HepG2 (cell line): ENCODE results near the gene PLXND1. TPM values are rescaled to one million over a fixed set of nuclear protein-coding genes. Genes with fewer than 3 reads are reported as not detected.

Experiments
- AGO1 ChIP-seq: fragments of 200-400 bp; formaldehyde crosslinking; IDR thresholded peaks from 2 replicates; pipeline ENCODE4 v1.6.1; 2017; ENCODE audit warnings: mild to moderate bottlenecking, low read depth, low read length, moderate library complexity; ENCODE audit not compliant: poor library complexity, severe bottlenecking
- CREBL2 ChIP-seq: sonication (generic); formaldehyde crosslinking; IDR thresholded peaks from 2 replicates; pipeline ENCODE4 v1.8.1; 2023; ENCODE audit warnings: missing genetic modification reagents, mild to moderate bottlenecking, borderline replicate concordance
- DNMT1 ChIP-seq: sonication (generic); formaldehyde crosslinking; IDR thresholded peaks from 2 replicates; pipeline ENCODE4 v1.5.1; 2020; ENCODE audit warnings: mild to moderate bottlenecking, missing genetic modification reagents
- FOXA3 ChIP-seq: IDR thresholded peaks from 2 replicates; pipeline ENCODE4 v1.6.1; 2016; ENCODE audit warnings: missing genetic modification reagents, missing compliant biosample characterization
- FOXJ3 ChIP-seq: sonication (generic); formaldehyde crosslinking; IDR thresholded peaks from 2 replicates; pipeline ENCODE4 v1.4.0; 2020; ENCODE audit warnings: missing genetic modification reagents, mild to moderate bottlenecking, borderline replicate concordance
- HNF4G ChIP-seq, 2 experiments: sonication (generic) in 1 of 2; formaldehyde crosslinking in 1 of 2; IDR thresholded peaks; 2 replicates each; pipeline versions ENCODE4 v1.4.0 to v1.6.1; 2011 to 2020; ENCODE audit warnings: borderline replicate concordance in 2 of 2, low read depth in 2 of 2, mild to moderate bottlenecking in 2 of 2, low read length in 1 of 2, missing genetic modification reagents in 1 of 2, moderate library complexity in 1 of 2
- MAF1 ChIP-seq: sonication (generic); formaldehyde crosslinking; IDR thresholded peaks from 2 replicates; pipeline ENCODE4 v1.5.0; 2020; ENCODE audit warnings: missing genetic modification reagents, borderline replicate concordance
- MTA1 ChIP-seq: sonication (generic); formaldehyde crosslinking; IDR thresholded peaks from 2 replicates; pipeline ENCODE4 v1.4.0; 2020; ENCODE audit warnings: missing genetic modification reagents, mild to moderate bottlenecking, borderline replicate concordance
- NR0B2 ChIP-seq: sonication (generic); formaldehyde crosslinking; IDR thresholded peaks from 2 replicates; pipeline ENCODE4 v1.4.0; 2020; ENCODE audit warnings: mild to moderate bottlenecking, missing genetic modification reagents
- PAXIP1 ChIP-seq: sonication (generic); formaldehyde crosslinking; conservative IDR thresholded peaks from 2 replicates; pipeline ENCODE4 v1.4.0; 2020; ENCODE audit warnings: mild to moderate bottlenecking, missing genetic modification reagents, moderate library complexity
- RORA ChIP-seq: sonication (generic); formaldehyde crosslinking; IDR thresholded peaks from 2 replicates; pipeline ENCODE4 v1.5.0; 2020; ENCODE audit warnings: mild to moderate bottlenecking, missing genetic modification reagents, moderate library complexity
- SMAD3 ChIP-seq: sonication (generic); formaldehyde crosslinking; IDR thresholded peaks from 2 replicates; pipeline ENCODE4 v1.4.0; 2020; ENCODE audit warnings: missing genetic modification reagents
- SNAI1 ChIP-seq: sonication (generic); formaldehyde crosslinking; IDR thresholded peaks from 2 replicates; pipeline ENCODE4 v1.5.0; 2020; ENCODE audit warnings: mild to moderate bottlenecking, missing genetic modification reagents, borderline replicate concordance
- SP2 ChIP-seq: sonication (generic); formaldehyde crosslinking; IDR thresholded peaks from 2 replicates; pipeline ENCODE4 v1.5.1; 2020; ENCODE audit warnings: mild to moderate bottlenecking, missing genetic modification reagents
- TARDBP ChIP-seq: sonication (generic); formaldehyde crosslinking; IDR thresholded peaks from 2 replicates; pipeline ENCODE4 v1.8.0; 2022; ENCODE audit warnings: mild to moderate bottlenecking, missing genetic modification reagents
- TRIM24 ChIP-seq: sonication (generic); formaldehyde crosslinking; IDR thresholded peaks from 2 replicates; pipeline ENCODE4 v1.8.0; 2022; ENCODE audit warnings: mild to moderate bottlenecking, missing genetic modification reagents
- XRCC5 ChIP-seq: fragments of 200-400 bp; formaldehyde crosslinking; optimal IDR thresholded peaks from 2 replicates; pipeline ENCODE3; 2017; ENCODE audit warnings: mild to moderate bottlenecking, low read length
- ZBTB46 ChIP-seq: sonication (generic); formaldehyde crosslinking; IDR thresholded peaks from 2 replicates; pipeline ENCODE4 v1.4.0; 2020; ENCODE audit warnings: mild to moderate bottlenecking, missing genetic modification reagents, borderline replicate concordance
- ZKSCAN8 ChIP-seq: IDR thresholded peaks from 2 replicates; pipeline ENCODE4 v1.6.1; 2016; ENCODE audit warnings: borderline replicate concordance, missing genetic modification reagents, missing compliant biosample characterization
- ZNF143 ChIP-seq: sonication (generic); formaldehyde crosslinking; IDR thresholded peaks from 2 replicates; pipeline ENCODE4 v1.4.0; 2020; ENCODE audit warnings: missing genetic modification reagents
- ZNF264 ChIP-seq: sonication (generic); formaldehyde crosslinking; IDR thresholded peaks from 2 replicates; pipeline ENCODE4 v1.4.0; 2020; ENCODE audit warnings: missing genetic modification reagents
- ZNF891 ChIP-seq: sonication (generic); formaldehyde crosslinking; IDR thresholded peaks from 2 replicates; pipeline ENCODE4 v1.5.0; 2020; ENCODE audit warnings: mild to moderate bottlenecking, missing genetic modification reagents
- ZSCAN21 ChIP-seq: sonication (generic); formaldehyde crosslinking; IDR thresholded peaks from 2 replicates; pipeline ENCODE4 v1.8.0; 2022; ENCODE audit warnings: mild to moderate bottlenecking, missing genetic modification reagents, moderate library complexity, borderline replicate concordance
- polyA plus RNA-seq, 8 experiments: library from polyadenylated mRNA; depleted of rRNA in 3 of 8; stranded (reverse) in 7 of 8; unstranded in 1 of 8; fragments of >200 nt; fragmentation: Illumina TruSeq in 4 of 8; extraction: Trizol in 4 of 8; gene quantifications; 2 replicates each; pipeline versions ENCODE4 v1.2.1 to v1.2.3, GENCODE V29; 2011 to 2016; ENCODE audit warnings: low read depth in 4 of 8, missing spikeins in 1 of 8, mixed read lengths in 1 of 8; ENCODE audit not compliant: insufficient read depth in 1 of 8
- total RNA-seq, 5 experiments: library from RNA; depleted of rRNA; stranded (reverse); fragments of >200 nt; fragmentation: Illumina TruSeq; extraction: Trizol; gene quantifications; 2 replicates each; pipeline ENCODE4 v1.2.3, GENCODE V29; 2016; ENCODE audit warnings: low read depth in 1 of 5

Gene PLXND1
- total and polyA plus RNA-seq, 2 of the 13 experiments (the other 11 are each of a cell fraction or from before 2014, with no cell fraction given), result 15.9 to 42.0 TPM

GRCh38 chr3:129593595-129594339 lies 12.7 kb downstream of the PLXND1 start (continued):
- TF ChIP-seq XRCC5, result peak; percentile 12
- TF ChIP-seq MAF1, result peak; percentile 67; the same call in 1 of the 2 replicates
- peak; percentile 66; the same call in 1 of the 2 replicates for TF ChIP-seq ZSCAN21 (CRISPR knock-in tag)
- TF ChIP-seq PAXIP1, result peak; percentile 96
- TF ChIP-seq SMAD3 (CRISPR knock-in tag), result peak; percentile 71; the same call in 1 of the 2 replicates
- 0 out of 2 replicates have a peak, but pooled peaks have one; percentile 37 for TF ChIP-seq ZNF891 (CRISPR knock-in tag)
- TF ChIP-seq ZKSCAN8 (CRISPR knock-in tag), result peak; percentile 81
- no peak for TF ChIP-seq ZBTB46 (CRISPR knock-in tag)
- no peak for TF ChIP-seq CREBL2 (CRISPR knock-in tag)
- TF ChIP-seq ZNF264 (CRISPR knock-in tag), result peak; percentile 88
- TF ChIP-seq ZNF143 (CRISPR knock-in tag), result peak; percentile 68
- TF ChIP-seq HNF4G (IDR thresholded peaks at IDR 0.05; ENCODE audit: borderline replicate concordance, low read depth, low read length), result peak; percentile 86
- peak; percentile 70; the same call in 1 of the 2 replicates for TF ChIP-seq HNF4G (CRISPR knock-in tag; IDR thresholded peaks at IDR 0.05; ENCODE audit: borderline replicate concordance, low read depth)
- TF ChIP-seq FOXJ3 (CRISPR knock-in tag), result peak; percentile 85
- no peak for TF ChIP-seq SP2 (CRISPR knock-in tag)
- TF ChIP-seq RORA (CRISPR knock-in tag), result no peak
- TF ChIP-seq TARDBP, result peak; percentile 90
- TF ChIP-seq FOXA3 (CRISPR knock-in tag), result peak; percentile 92
- TF ChIP-seq SNAI1 (CRISPR knock-in tag), result no peak
- TF ChIP-seq NR0B2 (CRISPR knock-in tag), result no peak
- TF ChIP-seq MTA1 (CRISPR knock-in tag), result peak; percentile 81; the same call in 1 of the 2 replicates
- TF ChIP-seq AGO1, result no peak
- no peak; the same call in 1 of the 2 replicates for TF ChIP-seq DNMT1 (CRISPR knock-in tag)
- no peak for TF ChIP-seq TRIM24 (CRISPR knock-in tag)
